Liver (tissue), 9 donors: ENCODE results near the gene PFN1. TPM values are rescaled to one million over a fixed set of nuclear protein-coding genes. Genes with fewer than 3 reads are reported as not detected.

Experiments used
- DNase-seq: peaks from one replicate; pipeline ENCODE4 v3.0.0-alpha.2; 2017; ENCODE audit warnings: low spot score
- H3K27ac ChIP-seq, 2 donors: one replicate each; pipeline ENCODE4 v1.7.0; 2013; ENCODE audit warnings: inconsistent platforms in 2 of 2, low read length in 2 of 2, control low read depth in 1 of 2, low read depth in 1 of 2, mild to moderate bottlenecking in 1 of 2
- H3K27me3 ChIP-seq, 4 donors: one replicate each; pipeline versions ENCODE4 v1.6.1 to v1.7.0; 2013; ENCODE audit warnings: low read length in 3 of 4, inconsistent platforms in 1 of 4, mild to moderate bottlenecking in 1 of 4, moderate library complexity in 1 of 4; ENCODE audit not compliant: control insufficient read depth in 4 of 4, insufficient read depth in 4 of 4
- H3K36me3 ChIP-seq, 4 donors: one replicate each; pipeline versions ENCODE4 v1.6.1 to v1.7.0; 2013; ENCODE audit warnings: low read length in 3 of 4, mild to moderate bottlenecking in 3 of 4, low read depth in 1 of 4, moderate library complexity in 1 of 4; ENCODE audit not compliant: control insufficient read depth in 4 of 4, insufficient read depth in 3 of 4
- H3K4me1 ChIP-seq, 4 donors: one replicate each; pipeline versions ENCODE4 v1.6.1 to v1.7.0; 2013; ENCODE audit warnings: low read length in 3 of 4, mild to moderate bottlenecking in 3 of 4, moderate library complexity in 1 of 4; ENCODE audit not compliant: control insufficient read depth in 4 of 4, insufficient read depth in 4 of 4
- H3K4me3 ChIP-seq, 3 donors: one replicate each; pipeline versions ENCODE4 v1.6.1 to v1.7.0; 2013; ENCODE audit warnings: low read length in 3 of 3, control low read depth in 1 of 3, low read depth in 1 of 3, mild to moderate bottlenecking in 1 of 3
- H3K9ac ChIP-seq, 2 donors: one replicate each; pipeline ENCODE4 v1.7.0; 2013; ENCODE audit warnings: low read length in 2 of 2, mild to moderate bottlenecking in 2 of 2, moderate library complexity in 2 of 2, control low read depth in 1 of 2, low read depth in 1 of 2
- H3K9me3 ChIP-seq, 4 donors: one replicate each; pipeline versions ENCODE4 v1.6.1 to v1.7.0; 2013; ENCODE audit warnings: low read length in 3 of 4; ENCODE audit not compliant: control insufficient read depth in 4 of 4
- CTCF ChIP-seq: fragments of 150-350 bp; IDR thresholded peaks from 2 replicates; pipeline ENCODE4 v1.5.1; 2017; ENCODE audit warnings: improper control_type of control experiment, low read depth, low read length; ENCODE audit not compliant: missing input control
- FOXA1 ChIP-seq: IDR thresholded peaks from 2 replicates; pipeline ENCODE4 v1.6.1; 2016; ENCODE audit warnings: antibody characterized with exemption
- FOXA2 ChIP-seq: IDR thresholded peaks from 2 replicates; pipeline ENCODE4 v1.6.1; 2016; ENCODE audit warnings: antibody characterized with exemption
- HNF4A ChIP-seq, 2 donors: conservative IDR thresholded peaks; 2 replicates each; pipeline ENCODE4 v1.6.1; 2016; ENCODE audit warnings: antibody characterized with exemption in 2 of 2, mild to moderate bottlenecking in 2 of 2
- HNF4G ChIP-seq: IDR thresholded peaks from 2 replicates; pipeline ENCODE4 v1.6.1; 2016; ENCODE audit warnings: antibody characterized with exemption
- JUND ChIP-seq, 2 donors: IDR thresholded peaks; 2 replicates each; pipeline ENCODE4 v1.6.1; 2016; ENCODE audit warnings: antibody characterized with exemption in 2 of 2
- RAD21 ChIP-seq, 2 donors: IDR thresholded peaks; 2 replicates each; pipeline ENCODE4 v1.6.1; 2016; ENCODE audit warnings: antibody characterized with exemption in 2 of 2, mild to moderate bottlenecking in 2 of 2
- RXRA ChIP-seq, 2 donors: IDR thresholded peaks; 2 replicates each; pipeline ENCODE4 v1.6.1; 2017 to 2018; ENCODE audit warnings: antibody characterized with exemption in 2 of 2, mild to moderate bottlenecking in 1 of 2
- SP1 ChIP-seq: IDR thresholded peaks from 2 replicates; pipeline ENCODE4 v1.6.1; 2018; ENCODE audit warnings: antibody characterized with exemption, mild to moderate bottlenecking
- TAF1 ChIP-seq: conservative IDR thresholded peaks from 2 replicates; pipeline ENCODE4 v1.6.1; 2016; ENCODE audit warnings: antibody characterized with exemption, mild to moderate bottlenecking
- YY1 ChIP-seq: IDR thresholded peaks from 2 replicates; pipeline ENCODE4 v1.6.1; 2016; ENCODE audit warnings: antibody characterized with exemption, mild to moderate bottlenecking
- WGBS: extraction: QIAGEN DNeasy Blood & Tissue Kit; methylation state at CpG from one replicate; pipeline ENCODE4 v1.1.7; 2013; 5-methylcytosine and 5-hydroxymethylcytosine counted together
- polyA plus RNA-seq, 2 donors: library from polyadenylated mRNA; stranded (reverse) in 1 of 2; unstranded in 1 of 2; fragments of 200-250 nt in 1 of 2; fragments of >200 nt in 1 of 2; fragmentation: Nextera tagmentation in 1 of 2; extraction: Ambion mirVana in 1 of 2; gene quantifications; one replicate each; pipeline versions ENCODE4 v1.2.1 to v1.2.3, GENCODE V29; 2013 to 2015
- total RNA-seq, 2 donors: library from RNA; depleted of rRNA; stranded (reverse); fragments of >200 nt; gene quantifications; one replicate each; pipeline ENCODE4 v1.2.3, GENCODE V29; 2014
- TF ChIP-seq, protein P1 (sequence below): IDR thresholded peaks from 2 replicates; pipeline ENCODE4 v1.6.1; 2016; ENCODE audit warnings: antibody characterized with exemption
- TF ChIP-seq, protein P2 (sequence below): IDR thresholded peaks from 2 replicates; pipeline ENCODE4 v1.6.1; 2016; ENCODE audit warnings: antibody characterized with exemption, mild to moderate bottlenecking
- TF ChIP-seq, protein P3 (sequence below): IDR thresholded peaks from 2 replicates; pipeline ENCODE4 v1.6.1; 2016; ENCODE audit warnings: antibody characterized with exemption
- donor health status: healthy.
- donor health status: healthy.
- donor health status: healthy.
- donor health status: healthy.
- donor health status: healthy.

Gene PFN1
- total and polyA plus RNA-seq, 4 donors = 150 to 672 (median 580) TPM

DNA sequence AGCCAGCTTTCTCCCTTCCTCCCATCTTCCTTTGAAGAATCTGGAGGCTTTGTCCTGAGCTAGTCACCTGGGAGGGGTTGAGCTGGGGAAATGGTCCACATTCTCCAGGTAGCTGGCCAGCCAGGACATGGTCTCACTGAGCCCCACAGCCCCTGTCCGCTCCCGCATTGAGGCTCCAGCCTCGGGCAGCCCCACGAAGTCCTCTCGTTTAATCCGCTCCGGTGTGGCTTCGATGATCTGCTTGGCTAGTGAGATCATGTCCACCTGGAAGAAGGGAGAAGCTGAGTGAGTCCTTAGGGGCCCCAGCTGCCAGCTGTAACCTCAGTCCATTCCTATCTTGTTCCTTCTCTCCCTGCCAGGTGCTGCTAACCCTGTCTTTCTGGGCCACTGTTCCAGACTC lies 21.9 kb upstream of the PFN1 start:
- DNase-seq = no peak

GRCh38 chr17:4969551-4970173 lies 21.3 kb upstream of the PFN1 start:
- Histone ChIP-seq H3K9me3 (no peaks in the 10 kb centered on the region), H3K36me3 (peaks cover 3 to 6% (median 6%) of the 10 kb centered on the region in 4 donors), H3K27me3 (no peaks in the 10 kb centered on the region), H3K4me1 (peaks cover 7 to 52% (median 33%) of the 10 kb centered on the region in 4 donors), H3K27ac (peak overlapping the region; percentile 97 to 99), H3K4me3 (peak overlapping the region in 2 of 3 donors; percentile 41 to 71), H3K9ac (peak overlapping the region in 1 of 2 donors; percentile 84)
- DNase-seq = no peak
- 36% methylated on average over 16 of the region's 16 CpGs for WGBS
- TF ChIP-seq, protein P1, sequence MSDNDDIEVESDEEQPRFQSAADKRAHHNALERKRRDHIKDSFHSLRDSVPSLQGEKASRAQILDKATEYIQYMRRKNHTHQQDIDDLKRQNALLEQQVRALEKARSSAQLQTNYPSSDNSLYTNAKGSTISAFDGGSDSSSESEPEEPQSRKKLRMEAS = no peak
- TF ChIP-seq, protein P2, sequence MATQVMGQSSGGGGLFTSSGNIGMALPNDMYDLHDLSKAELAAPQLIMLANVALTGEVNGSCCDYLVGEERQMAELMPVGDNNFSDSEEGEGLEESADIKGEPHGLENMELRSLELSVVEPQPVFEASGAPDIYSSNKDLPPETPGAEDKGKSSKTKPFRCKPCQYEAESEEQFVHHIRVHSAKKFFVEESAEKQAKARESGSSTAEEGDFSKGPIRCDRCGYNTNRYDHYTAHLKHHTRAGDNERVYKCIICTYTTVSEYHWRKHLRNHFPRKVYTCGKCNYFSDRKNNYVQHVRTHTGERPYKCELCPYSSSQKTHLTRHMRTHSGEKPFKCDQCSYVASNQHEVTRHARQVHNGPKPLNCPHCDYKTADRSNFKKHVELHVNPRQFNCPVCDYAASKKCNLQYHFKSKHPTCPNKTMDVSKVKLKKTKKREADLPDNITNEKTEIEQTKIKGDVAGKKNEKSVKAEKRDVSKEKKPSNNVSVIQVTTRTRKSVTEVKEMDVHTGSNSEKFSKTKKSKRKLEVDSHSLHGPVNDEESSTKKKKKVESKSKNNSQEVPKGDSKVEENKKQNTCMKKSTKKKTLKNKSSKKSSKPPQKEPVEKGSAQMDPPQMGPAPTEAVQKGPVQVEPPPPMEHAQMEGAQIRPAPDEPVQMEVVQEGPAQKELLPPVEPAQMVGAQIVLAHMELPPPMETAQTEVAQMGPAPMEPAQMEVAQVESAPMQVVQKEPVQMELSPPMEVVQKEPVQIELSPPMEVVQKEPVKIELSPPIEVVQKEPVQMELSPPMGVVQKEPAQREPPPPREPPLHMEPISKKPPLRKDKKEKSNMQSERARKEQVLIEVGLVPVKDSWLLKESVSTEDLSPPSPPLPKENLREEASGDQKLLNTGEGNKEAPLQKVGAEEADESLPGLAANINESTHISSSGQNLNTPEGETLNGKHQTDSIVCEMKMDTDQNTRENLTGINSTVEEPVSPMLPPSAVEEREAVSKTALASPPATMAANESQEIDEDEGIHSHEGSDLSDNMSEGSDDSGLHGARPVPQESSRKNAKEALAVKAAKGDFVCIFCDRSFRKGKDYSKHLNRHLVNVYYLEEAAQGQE = peak; percentile 98
- peak; percentile 80 to 92 for TF ChIP-seq HNF4A (conservative IDR thresholded peaks at IDR 0.05)
- peak in 1 of 2 donors; percentile 84 for TF ChIP-seq JUND (IDR thresholded peaks at IDR 0.05)
- TF ChIP-seq RAD21 (IDR thresholded peaks at IDR 0.05) = peak in 1 of 2 donors; percentile 42
- TF ChIP-seq SP1 = peak; percentile 44
- TF ChIP-seq FOXA1 = no peak
- peak; percentile 47 to 73 for TF ChIP-seq RXRA (IDR thresholded peaks at IDR 0.05)
- peak; percentile 30 for TF ChIP-seq YY1
- peak; percentile 46 for TF ChIP-seq HNF4G

More for the DNA sequence above, 21.9 kb upstream of the PFN1 start:
- H3K4me1 ChIP-seq = peaks cover 7 to 52% (median 33%) of the 10 kb centered on the region in 4 donors
- no peaks in the 10 kb centered on the region for H3K9me3 ChIP-seq
- no peaks in the 10 kb centered on the region for H3K27me3 ChIP-seq
- H3K9ac ChIP-seq = no peak overlapping the region
- no peak overlapping the region for H3K4me3 ChIP-seq
- WGBS = 98% methylated on average over 8 of the region's 8 CpGs
- H3K36me3 ChIP-seq = peaks cover 3 to 6% (median 6%) of the 10 kb centered on the region in 4 donors
- peak overlapping the region; percentile 97 to 99 for H3K27ac ChIP-seq
- TF ChIP-seq TAF1 (no peak), CTCF (no peak), SP1 (no peak), FOXA1 (no peak), FOXA2 (no peak)
- TF ChIP-seq, protein P1 = no peak
- TF ChIP-seq, protein P3, sequence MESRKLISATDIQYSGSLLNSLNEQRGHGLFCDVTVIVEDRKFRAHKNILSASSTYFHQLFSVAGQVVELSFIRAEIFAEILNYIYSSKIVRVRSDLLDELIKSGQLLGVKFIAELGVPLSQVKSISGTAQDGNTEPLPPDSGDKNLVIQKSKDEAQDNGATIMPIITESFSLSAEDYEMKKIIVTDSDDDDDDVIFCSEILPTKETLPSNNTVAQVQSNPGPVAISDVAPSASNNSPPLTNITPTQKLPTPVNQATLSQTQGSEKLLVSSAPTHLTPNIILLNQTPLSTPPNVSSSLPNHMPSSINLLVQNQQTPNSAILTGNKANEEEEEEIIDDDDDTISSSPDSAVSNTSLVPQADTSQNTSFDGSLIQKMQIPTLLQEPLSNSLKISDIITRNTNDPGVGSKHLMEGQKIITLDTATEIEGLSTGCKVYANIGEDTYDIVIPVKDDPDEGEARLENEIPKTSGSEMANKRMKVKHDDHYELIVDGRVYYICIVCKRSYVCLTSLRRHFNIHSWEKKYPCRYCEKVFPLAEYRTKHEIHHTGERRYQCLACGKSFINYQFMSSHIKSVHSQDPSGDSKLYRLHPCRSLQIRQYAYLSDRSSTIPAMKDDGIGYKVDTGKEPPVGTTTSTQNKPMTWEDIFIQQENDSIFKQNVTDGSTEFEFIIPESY = no peak
